ENCODE measurements around the gene TCOF1.

The TCOF1 gene

DNA sequence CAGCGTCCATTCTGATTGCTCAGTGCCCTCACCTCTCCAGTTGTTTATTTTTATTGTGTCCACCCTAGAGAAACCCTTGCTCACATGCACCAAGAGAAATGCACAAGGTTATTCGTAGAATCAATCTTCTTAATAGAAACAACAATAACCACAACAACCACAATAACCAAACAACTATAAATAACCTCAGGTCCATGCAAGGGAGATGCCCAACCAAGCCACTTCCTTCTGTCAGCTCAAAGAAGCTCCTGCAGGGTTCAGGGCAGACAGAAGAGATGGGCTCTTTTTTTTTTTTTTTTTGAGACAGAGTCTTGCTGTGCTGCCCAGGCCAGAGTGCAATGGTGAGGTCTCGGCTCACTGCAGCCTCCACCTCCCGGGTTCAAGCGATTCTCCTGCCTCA is 14.9 kb upstream of the TCOF1 start:
- Histone ChIP-seq H3K36me3 (ENCODE audit: insufficient read depth, low read length) (no peaks in the 10 kb centered on the region), H3F3A (ENCODE audit: insufficient read depth, low read length) (no peaks in the 10 kb centered on the region), H3K79me2 (ENCODE audit: insufficient read depth, low read length) (no peaks in the 10 kb centered on the region), H3K4me1 (ENCODE audit: insufficient read depth, low read length, severe bottlenecking) (no peaks in the 10 kb centered on the region), H3K9me2 (ENCODE audit: low read depth, low read length) (no peaks in the 10 kb centered on the region), H3K9me3 (ENCODE audit: low read length) (no peaks in the 10 kb centered on the region), H3K9ac (ENCODE audit: low read length) (no peak overlapping the region), H2AFZ (ENCODE audit: low read length) (no peak overlapping the region), H3K27me3 (ENCODE audit: insufficient read depth, low read length) (no peaks in the 10 kb centered on the region; the same call in 1 of the 2 replicates), H4K20me1 (ENCODE audit: insufficient read depth, low read length) (no peaks in the 10 kb centered on the region), H3K4me3 (ENCODE audit: low read depth, low read length, poor library complexity, severe bottlenecking) (no peak overlapping the region), H3K27ac (ENCODE audit: low read depth, low read length, poor library complexity, severe bottlenecking) (no peak overlapping the region), H3K4me2 (ENCODE audit: low read length) (no peak overlapping the region)
- no peak for TF ChIP-seq EZH2 (IDR thresholded peaks at IDR 0.05; ENCODE audit: borderline replicate concordance, low read length)
- TF ChIP-seq, protein P1, sequence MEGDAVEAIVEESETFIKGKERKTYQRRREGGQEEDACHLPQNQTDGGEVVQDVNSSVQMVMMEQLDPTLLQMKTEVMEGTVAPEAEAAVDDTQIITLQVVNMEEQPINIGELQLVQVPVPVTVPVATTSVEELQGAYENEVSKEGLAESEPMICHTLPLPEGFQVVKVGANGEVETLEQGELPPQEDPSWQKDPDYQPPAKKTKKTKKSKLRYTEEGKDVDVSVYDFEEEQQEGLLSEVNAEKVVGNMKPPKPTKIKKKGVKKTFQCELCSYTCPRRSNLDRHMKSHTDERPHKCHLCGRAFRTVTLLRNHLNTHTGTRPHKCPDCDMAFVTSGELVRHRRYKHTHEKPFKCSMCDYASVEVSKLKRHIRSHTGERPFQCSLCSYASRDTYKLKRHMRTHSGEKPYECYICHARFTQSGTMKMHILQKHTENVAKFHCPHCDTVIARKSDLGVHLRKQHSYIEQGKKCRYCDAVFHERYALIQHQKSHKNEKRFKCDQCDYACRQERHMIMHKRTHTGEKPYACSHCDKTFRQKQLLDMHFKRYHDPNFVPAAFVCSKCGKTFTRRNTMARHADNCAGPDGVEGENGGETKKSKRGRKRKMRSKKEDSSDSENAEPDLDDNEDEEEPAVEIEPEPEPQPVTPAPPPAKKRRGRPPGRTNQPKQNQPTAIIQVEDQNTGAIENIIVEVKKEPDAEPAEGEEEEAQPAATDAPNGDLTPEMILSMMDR (IDR thresholded peaks at IDR 0.05; ENCODE audit: low read length): no peak

DNA sequence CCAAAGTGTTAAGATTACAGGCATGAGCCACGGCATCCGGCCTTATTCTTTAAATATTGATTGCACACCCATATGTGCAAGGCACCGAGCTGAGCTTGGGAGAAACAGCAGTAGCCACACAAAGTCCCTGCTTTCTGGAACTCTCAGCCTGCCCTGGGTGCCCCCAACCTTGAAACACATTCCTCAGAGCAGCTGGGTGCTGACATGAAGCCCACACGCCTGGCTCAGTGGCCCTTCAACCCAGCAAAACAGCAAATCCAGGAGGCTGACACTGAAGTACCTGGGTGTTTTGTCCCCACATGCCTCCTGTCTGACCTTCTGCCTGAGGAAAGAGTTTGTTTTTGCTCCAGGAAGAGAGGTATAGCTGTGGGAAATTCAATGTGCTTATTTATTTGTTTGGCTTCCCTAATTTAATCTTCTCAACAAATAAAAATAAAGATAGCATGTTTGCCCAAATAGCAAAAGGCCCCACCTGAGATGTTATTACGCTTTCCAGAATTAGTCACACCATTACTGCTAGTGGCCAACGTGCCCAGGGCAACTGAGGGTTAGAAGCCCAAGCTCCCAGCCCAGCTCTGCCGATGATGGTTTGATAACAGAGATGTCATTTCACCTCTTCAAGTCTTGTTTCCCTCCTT is 13.4 kb upstream of the TCOF1 start:
- H3K79me2 ChIP-seq (ENCODE audit: insufficient read depth, low read length): no peaks in the 10 kb centered on the region
- H2AFZ ChIP-seq (ENCODE audit: low read length): no peak overlapping the region
- no peaks in the 10 kb centered on the region for H3F3A ChIP-seq (ENCODE audit: insufficient read depth, low read length)
- no peaks in the 10 kb centered on the region for H4K20me1 ChIP-seq (ENCODE audit: insufficient read depth, low read length)
- H3K27ac ChIP-seq (ENCODE audit: low read depth, low read length, poor library complexity, severe bottlenecking): no peak overlapping the region
- H3K4me1 ChIP-seq (ENCODE audit: insufficient read depth, low read length, severe bottlenecking): no peaks in the 10 kb centered on the region
- no peaks in the 10 kb centered on the region for H3K36me3 ChIP-seq (ENCODE audit: insufficient read depth, low read length)
- no peak overlapping the region for H3K4me3 ChIP-seq (ENCODE audit: low read depth, low read length, poor library complexity, severe bottlenecking)
- no peak overlapping the region for H3K9ac ChIP-seq (ENCODE audit: low read length)
- no peaks in the 10 kb centered on the region; the same call in 1 of the 2 replicates for H3K27me3 ChIP-seq (ENCODE audit: insufficient read depth, low read length)
- H3K9me3 ChIP-seq (ENCODE audit: low read length): no peaks in the 10 kb centered on the region
- TF ChIP-seq EZH2 (IDR thresholded peaks at IDR 0.05; ENCODE audit: borderline replicate concordance, low read length): no peak
- no peak overlapping the region for H3K4me2 ChIP-seq (ENCODE audit: low read length)
- H3K9me2 ChIP-seq (ENCODE audit: low read depth, low read length): no peaks in the 10 kb centered on the region

DNA sequence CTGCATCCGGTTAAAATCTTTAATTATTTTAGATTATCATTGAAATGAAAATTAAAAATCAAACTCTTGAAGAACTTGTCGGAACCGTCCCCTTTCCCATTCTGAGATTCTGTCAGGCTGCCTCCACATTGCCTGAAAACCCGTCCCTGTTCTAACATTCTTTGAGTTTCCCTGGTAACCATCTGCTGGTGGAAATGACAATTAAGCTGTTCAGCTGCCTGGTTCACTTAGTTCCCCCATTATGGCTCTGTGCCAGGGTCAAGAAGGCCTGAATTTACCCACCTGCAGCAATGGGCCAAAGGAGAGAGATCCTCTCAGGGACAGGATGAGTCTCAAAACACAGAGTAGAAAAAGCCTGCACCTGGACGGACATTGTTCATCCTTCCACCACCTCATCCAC is 11.8 kb upstream of the TCOF1 start:
- Histone ChIP-seq H3K9me2 (ENCODE audit: low read depth, low read length) (no peaks in the 10 kb centered on the region), H3K4me2 (ENCODE audit: low read length) (no peak overlapping the region), H3K36me3 (ENCODE audit: insufficient read depth, low read length) (no peaks in the 10 kb centered on the region), H2AFZ (ENCODE audit: low read length) (no peak overlapping the region), H3K9me3 (ENCODE audit: low read length) (no peaks in the 10 kb centered on the region), H3K4me1 (ENCODE audit: insufficient read depth, low read length, severe bottlenecking) (peaks cover 1% of the 10 kb centered on the region), H4K20me1 (ENCODE audit: insufficient read depth, low read length) (no peaks in the 10 kb centered on the region), H3K27ac (ENCODE audit: low read depth, low read length, poor library complexity, severe bottlenecking) (no peak overlapping the region), H3K27me3 (ENCODE audit: insufficient read depth, low read length) (no peaks in the 10 kb centered on the region; the same call in 1 of the 2 replicates), H3K4me3 (ENCODE audit: low read depth, low read length, poor library complexity, severe bottlenecking) (no peak overlapping the region), H3F3A (ENCODE audit: insufficient read depth, low read length) (no peaks in the 10 kb centered on the region), H3K9ac (ENCODE audit: low read length) (no peak overlapping the region), H3K79me2 (ENCODE audit: insufficient read depth, low read length) (no peaks in the 10 kb centered on the region)
- TF ChIP-seq, protein P1 (IDR thresholded peaks at IDR 0.05; ENCODE audit: low read length): no peak
- TF ChIP-seq EZH2 (IDR thresholded peaks at IDR 0.05; ENCODE audit: borderline replicate concordance, low read length): no peak

DNA sequence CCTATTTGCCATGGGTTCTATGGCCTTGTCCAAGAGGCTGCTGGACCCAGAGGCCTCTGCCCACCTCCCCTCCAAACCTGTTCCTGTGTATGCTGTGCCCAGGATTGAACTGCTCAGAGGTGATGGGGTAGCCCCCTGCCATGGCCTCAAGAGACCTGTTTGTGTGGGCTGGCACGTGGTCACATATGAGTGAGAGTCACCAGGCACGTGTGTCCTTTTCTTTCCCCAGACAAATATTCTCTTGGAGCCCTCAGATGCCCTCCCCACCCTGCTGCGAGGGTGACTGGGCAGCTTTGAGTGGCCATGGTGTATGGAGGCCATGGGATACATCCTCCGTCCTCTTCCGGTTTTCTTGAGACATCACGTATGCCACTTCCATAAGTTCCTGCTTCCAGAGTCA is 10.9 kb upstream of the TCOF1 start:
- Histone ChIP-seq H3K4me1 (ENCODE audit: insufficient read depth, low read length, severe bottlenecking) (peaks cover 3% of the 10 kb centered on the region), H3K36me3 (ENCODE audit: insufficient read depth, low read length) (no peaks in the 10 kb centered on the region), H3K27ac (ENCODE audit: low read depth, low read length, poor library complexity, severe bottlenecking) (no peak overlapping the region), H2AFZ (ENCODE audit: low read length) (no peak overlapping the region), H3K79me2 (ENCODE audit: insufficient read depth, low read length) (no peaks in the 10 kb centered on the region), H3K9me2 (ENCODE audit: low read depth, low read length) (no peaks in the 10 kb centered on the region), H3K9me3 (ENCODE audit: low read length) (no peaks in the 10 kb centered on the region), H4K20me1 (ENCODE audit: insufficient read depth, low read length) (no peaks in the 10 kb centered on the region), H3K4me2 (ENCODE audit: low read length) (no peak overlapping the region), H3K9ac (ENCODE audit: low read length) (no peak overlapping the region), H3F3A (ENCODE audit: insufficient read depth, low read length) (no peaks in the 10 kb centered on the region), H3K4me3 (ENCODE audit: low read depth, low read length, poor library complexity, severe bottlenecking) (no peak overlapping the region), H3K27me3 (ENCODE audit: insufficient read depth, low read length) (no peaks in the 10 kb centered on the region; the same call in 1 of the 2 replicates)
- no peak for TF ChIP-seq EZH2 (IDR thresholded peaks at IDR 0.05; ENCODE audit: borderline replicate concordance, low read length)
- TF ChIP-seq, protein P1 (IDR thresholded peaks at IDR 0.05; ENCODE audit: low read length): no peak

Measured in OCI-LY1 (cell line).